ENCODE results near the gene IFITM5. TPM values are rescaled to one million over a fixed set of nuclear protein-coding genes. Genes with fewer than 3 reads are reported as not detected.

IFITM5 gene
- total and polyA plus RNA-seq, 7 donors, result not detected

- WGBS, 2 donors, result 96 to 98% methylated on average over 13 of the region's 13 CpGs
- Histone ChIP-seq H3K36me3 (no peaks in the 10 kb centered on the region), H3K4me1 (peaks cover 0 to 51% (median 38%) of the 10 kb centered on the region in 4 donors), H3K9me3 (no peaks in the 10 kb centered on the region), H3K27ac (peak overlapping the region in 3 of 4 donors; percentile 87 to 95 (median 91)), H3K4me3 (no peak overlapping the region), H3K27me3 (no peaks in the 10 kb centered on the region)
- TF ChIP-seq POLR2AphosphoS5 (IDR thresholded peaks at IDR 0.05), result no peak
- DNase-seq, result peak; percentile 67
- intact Hi-C loops (cut with DNase I), result no loop called here
Measured at GRCh38 chr11:328012-328411, 28.7 kb upstream of the IFITM5 start.

GRCh38 chr11:327581-327923, 28.2 kb upstream of the IFITM5 start:
- DNase-seq, result no peak
- intact Hi-C loops (cut with DNase I), result no loop called here
- no peak overlapping the region for H3K4me3 ChIP-seq
- H3K27me3 ChIP-seq, result no peaks in the 10 kb centered on the region
- TF ChIP-seq EP300 (IDR thresholded peaks at IDR 0.05) (no peak), POLR2AphosphoS5 (IDR thresholded peaks at IDR 0.05) (no peak), CTCF (IDR thresholded peaks at IDR 0.05) (no peak), POLR2A (IDR thresholded peaks at IDR 0.05) (no peak)
- no peaks in the 10 kb centered on the region for H3K9me3 ChIP-seq
- H3K27ac ChIP-seq, result peak overlapping the region; percentile 87 to 95 (median 90)
- H3K4me1 ChIP-seq, result peaks cover 0 to 56% (median 38%) of the 10 kb centered on the region in 4 donors
- WGBS, 2 donors, result 96 to 97% methylated on average over 3 of the region's 3 CpGs
- no peaks in the 10 kb centered on the region for H3K36me3 ChIP-seq

GRCh38 chr11:326842-327580, 27.7 kb upstream of the IFITM5 start:
- Histone ChIP-seq H3K9me3 (no peaks in the 10 kb centered on the region), H3K4me3 (no peak overlapping the region)

GRCh38 chr11:326592-326841, 27.2 kb upstream of the IFITM5 start:
- peak overlapping the region; percentile 87 to 95 (median 90) for H3K27ac ChIP-seq
- DNase-seq, result no peak
- WGBS, 2 donors, result 59 to 84% methylated on average over 6 of the region's 6 CpGs
- H3K9me3 ChIP-seq, result no peaks in the 10 kb centered on the region
- no peak overlapping the region for H3K4me3 ChIP-seq
- no peaks in the 10 kb centered on the region for H3K27me3 ChIP-seq
- peaks cover 0 to 58% (median 38%) of the 10 kb centered on the region in 4 donors for H3K4me1 ChIP-seq
- intact Hi-C loops (cut with DNase I), result loop anchor here (1.0 kb wide), 1 partner anchor 27 kb away; no protein-coding TSS in a partner anchor
- no peak for TF ChIP-seq EP300 (IDR thresholded peaks at IDR 0.05)
- TF ChIP-seq POLR2A (IDR thresholded peaks at IDR 0.05), result no peak
- TF ChIP-seq POLR2AphosphoS5 (IDR thresholded peaks at IDR 0.05), result no peak
- TF ChIP-seq CTCF (IDR thresholded peaks at IDR 0.05), result no peak
- H3K36me3 ChIP-seq, result no peaks in the 10 kb centered on the region

More at GRCh38 chr11:326842-327580, 27.7 kb upstream of the IFITM5 start:
- Histone ChIP-seq H3K27ac (peak overlapping the region; percentile 87 to 95 (median 90)), H3K36me3 (no peaks in the 10 kb centered on the region), H3K4me1 (peaks cover 0 to 58% (median 38%) of the 10 kb centered on the region in 4 donors), H3K27me3 (no peaks in the 10 kb centered on the region)
- WGBS, 2 donors, result 19 to 34% methylated on average over 19 of the region's 19 CpGs
- intact Hi-C loops (cut with DNase I), result loop anchor here (1.0 kb wide), 1 partner anchor 26 kb away; no protein-coding TSS in a partner anchor
- TF ChIP-seq POLR2AphosphoS5 (IDR thresholded peaks at IDR 0.05), result peak; percentile 13 to 61 (median 43)
- no peak for TF ChIP-seq CTCF (IDR thresholded peaks at IDR 0.05)
- no peak for TF ChIP-seq POLR2A (IDR thresholded peaks at IDR 0.05)
- no peak for TF ChIP-seq EP300 (IDR thresholded peaks at IDR 0.05)
- DNase-seq, result peak; percentile 93

- DNase-seq, result peak; percentile 67
- Histone ChIP-seq H3K9me3 (no peaks in the 10 kb centered on the region), H3K27ac (peak overlapping the region; percentile 87 to 95 (median 90)), H3K4me3 (no peak overlapping the region), H3K36me3 (no peaks in the 10 kb centered on the region), H3K4me1 (peaks cover 0 to 58% (median 39%) of the 10 kb centered on the region in 4 donors), H3K27me3 (no peaks in the 10 kb centered on the region)
- WGBS, 2 donors, result 86 to 88% methylated on average over 30 of the region's 30 CpGs
- intact Hi-C loops (cut with DNase I), result loop anchor here (1.0 kb wide), 1 partner anchor 27 kb away; no protein-coding TSS in a partner anchor
- TF ChIP-seq EP300 (IDR thresholded peaks at IDR 0.05) (no peak), POLR2AphosphoS5 (IDR thresholded peaks at IDR 0.05) (no peak), CTCF (IDR thresholded peaks at IDR 0.05) (no peak), POLR2A (IDR thresholded peaks at IDR 0.05) (no peak)
Measured at GRCh38 chr11:325796-326591, 26.7 kb upstream of the IFITM5 start.

Measured in sigmoid colon (tissue), 7 donors.